Liver (tissue), 9 donors: ENCODE measurements around the gene PFDN2. TPM values are rescaled to one million over a fixed set of nuclear protein-coding genes. Genes with fewer than 3 reads are reported as not detected.

Experiments used
- DNase-seq: peaks from one replicate; pipeline ENCODE4 v3.0.0-alpha.2; 2017; ENCODE audit warnings: low spot score
- H3K27ac ChIP-seq, 2 donors: one replicate each; pipeline ENCODE4 v1.7.0; 2013; ENCODE audit warnings: inconsistent platforms in 2 of 2, low read length in 2 of 2, control low read depth in 1 of 2, low read depth in 1 of 2, mild to moderate bottlenecking in 1 of 2
- H3K27me3 ChIP-seq, 4 donors: one replicate each; pipeline versions ENCODE4 v1.6.1 to v1.7.0; 2013; ENCODE audit warnings: low read length in 3 of 4, inconsistent platforms in 1 of 4, mild to moderate bottlenecking in 1 of 4, moderate library complexity in 1 of 4; ENCODE audit not compliant: control insufficient read depth in 4 of 4, insufficient read depth in 4 of 4
- H3K36me3 ChIP-seq, 4 donors: one replicate each; pipeline versions ENCODE4 v1.6.1 to v1.7.0; 2013; ENCODE audit warnings: low read length in 3 of 4, mild to moderate bottlenecking in 3 of 4, low read depth in 1 of 4, moderate library complexity in 1 of 4; ENCODE audit not compliant: control insufficient read depth in 4 of 4, insufficient read depth in 3 of 4
- H3K4me1 ChIP-seq, 4 donors: one replicate each; pipeline versions ENCODE4 v1.6.1 to v1.7.0; 2013; ENCODE audit warnings: low read length in 3 of 4, mild to moderate bottlenecking in 3 of 4, moderate library complexity in 1 of 4; ENCODE audit not compliant: control insufficient read depth in 4 of 4, insufficient read depth in 4 of 4
- H3K4me3 ChIP-seq, 3 donors: one replicate each; pipeline versions ENCODE4 v1.6.1 to v1.7.0; 2013; ENCODE audit warnings: low read length in 3 of 3, control low read depth in 1 of 3, low read depth in 1 of 3, mild to moderate bottlenecking in 1 of 3
- H3K9ac ChIP-seq, 2 donors: one replicate each; pipeline ENCODE4 v1.7.0; 2013; ENCODE audit warnings: low read length in 2 of 2, mild to moderate bottlenecking in 2 of 2, moderate library complexity in 2 of 2, control low read depth in 1 of 2, low read depth in 1 of 2
- H3K9me3 ChIP-seq, 4 donors: one replicate each; pipeline versions ENCODE4 v1.6.1 to v1.7.0; 2013; ENCODE audit warnings: low read length in 3 of 4; ENCODE audit not compliant: control insufficient read depth in 4 of 4
- ATF3 ChIP-seq: IDR thresholded peaks from 2 replicates; pipeline ENCODE4 v1.6.1; 2016; ENCODE audit warnings: antibody characterized with exemption
- CTCF ChIP-seq: fragments of 150-350 bp; IDR thresholded peaks from 2 replicates; pipeline ENCODE4 v1.5.1; 2017; ENCODE audit warnings: improper control_type of control experiment, low read depth, low read length; ENCODE audit not compliant: missing input control
- EGR1 ChIP-seq, 2 donors: IDR thresholded peaks; 2 replicates each; pipeline ENCODE4 v1.6.1; 2016 to 2018; ENCODE audit warnings: antibody characterized with exemption in 2 of 2, low read depth in 2 of 2
- FOXA1 ChIP-seq: IDR thresholded peaks from 2 replicates; pipeline ENCODE4 v1.6.1; 2016; ENCODE audit warnings: antibody characterized with exemption
- FOXA2 ChIP-seq: IDR thresholded peaks from 2 replicates; pipeline ENCODE4 v1.6.1; 2016; ENCODE audit warnings: antibody characterized with exemption
- GABPA ChIP-seq, 2 donors: IDR thresholded peaks in 1 of 2; conservative IDR thresholded peaks in 1 of 2; 2 replicates each; pipeline ENCODE4 v1.6.1; 2016; ENCODE audit warnings: antibody characterized with exemption in 2 of 2, mild to moderate bottlenecking in 1 of 2, moderate library complexity in 1 of 2
- HNF4A ChIP-seq, 2 donors: conservative IDR thresholded peaks; 2 replicates each; pipeline ENCODE4 v1.6.1; 2016; ENCODE audit warnings: antibody characterized with exemption in 2 of 2, mild to moderate bottlenecking in 2 of 2
- HNF4G ChIP-seq: IDR thresholded peaks from 2 replicates; pipeline ENCODE4 v1.6.1; 2016; ENCODE audit warnings: antibody characterized with exemption
- MAX ChIP-seq: IDR thresholded peaks from 2 replicates; pipeline ENCODE4 v1.6.1; 2016; ENCODE audit warnings: antibody characterized with exemption
- NR2F2 ChIP-seq: IDR thresholded peaks from 2 replicates; pipeline ENCODE4 v1.6.1; 2016; ENCODE audit warnings: antibody characterized with exemption
- RAD21 ChIP-seq, 2 donors: IDR thresholded peaks; 2 replicates each; pipeline ENCODE4 v1.6.1; 2016; ENCODE audit warnings: antibody characterized with exemption in 2 of 2, mild to moderate bottlenecking in 2 of 2
- REST ChIP-seq: IDR thresholded peaks from 2 replicates; pipeline ENCODE4 v1.6.1; 2016; ENCODE audit warnings: antibody characterized with exemption, mild to moderate bottlenecking
- RXRA ChIP-seq, 2 donors: IDR thresholded peaks; 2 replicates each; pipeline ENCODE4 v1.6.1; 2017 to 2018; ENCODE audit warnings: antibody characterized with exemption in 2 of 2, mild to moderate bottlenecking in 1 of 2
- SP1 ChIP-seq: IDR thresholded peaks from 2 replicates; pipeline ENCODE4 v1.6.1; 2018; ENCODE audit warnings: antibody characterized with exemption, mild to moderate bottlenecking
- TAF1 ChIP-seq: conservative IDR thresholded peaks from 2 replicates; pipeline ENCODE4 v1.6.1; 2016; ENCODE audit warnings: antibody characterized with exemption, mild to moderate bottlenecking
- YY1 ChIP-seq: IDR thresholded peaks from 2 replicates; pipeline ENCODE4 v1.6.1; 2016; ENCODE audit warnings: antibody characterized with exemption, mild to moderate bottlenecking
- ZBTB33 ChIP-seq: IDR thresholded peaks from 2 replicates; pipeline ENCODE4 v1.6.1; 2016; ENCODE audit warnings: antibody characterized with exemption
- WGBS: extraction: QIAGEN DNeasy Blood & Tissue Kit; methylation state at CpG from one replicate; pipeline ENCODE4 v1.1.7; 2013; 5-methylcytosine and 5-hydroxymethylcytosine counted together
- polyA plus RNA-seq, 2 donors: library from polyadenylated mRNA; stranded (reverse) in 1 of 2; unstranded in 1 of 2; fragments of 200-250 nt in 1 of 2; fragments of >200 nt in 1 of 2; fragmentation: Nextera tagmentation in 1 of 2; extraction: Ambion mirVana in 1 of 2; gene quantifications; one replicate each; pipeline versions ENCODE4 v1.2.1 to v1.2.3, GENCODE V29; 2013 to 2015
- total RNA-seq, 2 donors: library from RNA; depleted of rRNA; stranded (reverse); fragments of >200 nt; gene quantifications; one replicate each; pipeline ENCODE4 v1.2.3, GENCODE V29; 2014
- donor health status: healthy.
- donor health status: healthy.
- donor health status: healthy.
- donor health status: healthy.
- donor health status: healthy.

PFDN2 gene
- total and polyA plus RNA-seq, 4 donors = 12.4 to 61.9 (median 34.0) TPM

GRCh38 chr1:161159087-161159912 lies 41.5 kb upstream of the PFDN2 start, which contains the start of gene USP21:
USP21 (plus strand) TSS chr1:161159500; CDS start chr1:161160641, 1,141 bp downstream.
- 1% methylated on average over 60 of the region's 60 CpGs for WGBS
- peak; percentile 94 for DNase-seq

GRCh38 chr1:161158316-161159010 lies 40.6 kb upstream of the PFDN2 start:
- Histone ChIP-seq H3K27me3 (no peaks in the 10 kb centered on the region), H3K4me3 (peak overlapping the region; percentile 76 to 94 (median 81)), H3K9ac (peak overlapping the region in 1 of 2 donors; percentile 45), H3K4me1 (peaks cover 10 to 31% (median 21%) of the 10 kb centered on the region in 4 donors), H3K9me3 (no peaks in the 10 kb centered on the region), H3K36me3 (peaks cover 0 to 10% (median 5%) of the 10 kb centered on the region in 4 donors), H3K27ac (peak overlapping the region; percentile 64 to 79)
- TF ChIP-seq RXRA (IDR thresholded peaks at IDR 0.05) (no peak), ATF3 (no peak), HNF4G (no peak), GABPA (IDR thresholded peaks at IDR 0.05 in 1 of 2, conservative IDR thresholded peaks at IDR 0.05 in 1 of 2) (no peak), HNF4A (conservative IDR thresholded peaks at IDR 0.05) (no peak), TAF1 (no peak), MAX (no peak), RAD21 (IDR thresholded peaks at IDR 0.05) (no peak)
- DNase-seq = no peak
- WGBS = 71% methylated on average over 9 of the region's 9 CpGs

More at GRCh38 chr1:161159087-161159912, 41.5 kb upstream of the PFDN2 start, which contains the start of gene USP21:
- Histone ChIP-seq H3K4me1 (peaks cover 10 to 31% (median 21%) of the 10 kb centered on the region in 4 donors), H3K9ac (peak within 1 kb of the TSS; percentile 50 to 82), H3K27ac (peak within 1 kb of the TSS; percentile 64 to 79), H3K36me3 (peaks cover 0 to 18% (median 7%) of the 10 kb centered on the region in 4 donors), H3K27me3 (no peaks in the 10 kb centered on the region), H3K4me3 (peak within 1 kb of the TSS; percentile 76 to 94 (median 81)), H3K9me3 (no peaks in the 10 kb centered on the region)
- TF ChIP-seq NR2F2 = peak; percentile 22
- no peak for TF ChIP-seq EGR1 (IDR thresholded peaks at IDR 0.05; ENCODE audit: low read depth in 2 of 2)
- peak; percentile 99 for TF ChIP-seq YY1

- Histone ChIP-seq H3K4me3 (no peak overlapping the region), H3K27ac (no peak overlapping the region), H3K27me3 (no peaks in the 10 kb centered on the region), H3K9me3 (no peaks in the 10 kb centered on the region), H3K4me1 (peaks cover 10 to 33% (median 23%) of the 10 kb centered on the region in 4 donors), H3K9ac (no peak overlapping the region), H3K36me3 (peaks cover 0 to 8% (median 2%) of the 10 kb centered on the region in 4 donors)
- WGBS = 95% methylated on average over 1 of the region's 1 CpG
- DNase-seq = no peak
- no peak for TF ChIP-seq CTCF
- no peak for TF ChIP-seq FOXA2
- TF ChIP-seq HNF4A (conservative IDR thresholded peaks at IDR 0.05) = no peak
- TF ChIP-seq EGR1 (IDR thresholded peaks at IDR 0.05; ENCODE audit: low read depth in 2 of 2) = no peak
- TF ChIP-seq ZBTB33 = no peak
- no peak for TF ChIP-seq HNF4G
- no peak for TF ChIP-seq RXRA (IDR thresholded peaks at IDR 0.05)
- no peak for TF ChIP-seq FOXA1
- no peak for TF ChIP-seq SP1
- TF ChIP-seq GABPA (IDR thresholded peaks at IDR 0.05 in 1 of 2, conservative IDR thresholded peaks at IDR 0.05 in 1 of 2) = no peak
- no peak for TF ChIP-seq YY1
- no peak for TF ChIP-seq MAX
- no peak for TF ChIP-seq REST
Observed at GRCh38 chr1:161157867-161158266, 40.0 kb upstream of the PFDN2 start.
